Heart left ventricle (tissue), 13 donors: ENCODE measurements around the gene DEAF1.

ENCODE experiments used
- CTCF ChIP-seq, 12 donors: fragments of 200-600 bp; sonication (generic) in 4 of 12; IDR thresholded peaks; one replicate each; pipeline versions ENCODE4 v1.5.0 to v1.8.0; 2018 to 2022; ENCODE audit warnings: antibody characterized with exemption in 12 of 12, mild to moderate bottlenecking in 5 of 12
- POLR2A ChIP-seq, 2 donors: fragments of 450-650 bp; IDR thresholded peaks; one replicate each; pipeline ENCODE4 v1.6.1; 2017; ENCODE audit warnings: antibody characterized with exemption in 2 of 2, mild to moderate bottlenecking in 2 of 2, moderate library complexity in 2 of 2
- donor health status: ischemic (EF 13 %, LVEDD 7.1; RV severe dilation, severe dysfunction).
- donor health status: DM: no; HTN: yes; CAD: no.
- donor health status: DM: no; HTN: no; CAD: no.
- donor health status: ischemic (EF 25% LVEDD 6.9; RV normal size, moderate dysfunction).
- donor health status: ischemic (EF 25% LVEDD 5.7; RV mildly dilated, moderate dysfunction).
- donor health status: ischemic (EF 35%, LVEDD 5.7; RV mildly dilated, moderate dysfunction).
- donor health status: nonischemic (EF 11% LVEDD 7.7; RV severe dilation, severe dysfunction).
- donor health status: DM: yes; HTN: yes; CAD: no.
- donor health status: PGD.
- donor health status: ischemic (EF 29% LVEDD 5.4; RV normal size, mild dysfunction).
- donor health status: nonischemic (EF 23%, LVEDD 6.1; RV moderate dilation, normal function).

GRCh38 chr11:696955-697491 lies 2.0 kb upstream of the DEAF1 start:
- TF ChIP-seq CTCF (IDR thresholded peaks at IDR 0.05) (no peak), POLR2A (IDR thresholded peaks at IDR 0.05) (no peak)
